Ishikawa (cell line): Measurements from ENCODE around the gene RMRP.
A peak's percentile ranks its signal among the peaks of the same experiment; 100 is the strongest.

Source experiments
- CEBPB ChIP-seq: IDR thresholded peaks from 2 replicates; pipeline ENCODE4 v1.6.1; 2012
- CREB1 ChIP-seq: IDR thresholded peaks from 2 replicates; pipeline ENCODE4 v1.6.1; 2012; ENCODE audit warnings: low read depth
- EGR1 ChIP-seq: IDR thresholded peaks from 2 replicates; pipeline ENCODE4 v1.6.1; 2012
- EP300 ChIP-seq: IDR thresholded peaks from 2 replicates; pipeline ENCODE4 v1.6.1; 2012; ENCODE audit warnings: borderline replicate concordance
- FOXM1 ChIP-seq: IDR thresholded peaks from 2 replicates; pipeline ENCODE4 v1.6.1; 2012; ENCODE audit warnings: low read depth, borderline replicate concordance
- MAX ChIP-seq: IDR thresholded peaks from 2 replicates; pipeline ENCODE4 v1.6.1; 2012
- NFIC ChIP-seq: IDR thresholded peaks from 2 replicates; pipeline ENCODE4 v1.6.1; 2012
- RAD21 ChIP-seq: IDR thresholded peaks from 2 replicates; pipeline ENCODE4 v1.6.1; 2012; ENCODE audit warnings: low read depth
- REST ChIP-seq: IDR thresholded peaks from 2 replicates; pipeline ENCODE4 v1.6.1; 2012; ENCODE audit warnings: low read depth, mild to moderate bottlenecking
- TAF1 ChIP-seq: IDR thresholded peaks from 2 replicates; pipeline ENCODE4 v1.6.1; 2012; ENCODE audit warnings: low read depth, mild to moderate bottlenecking
- TCF12 ChIP-seq: IDR thresholded peaks from 2 replicates; pipeline ENCODE4 v1.6.1; 2012; ENCODE audit warnings: low read depth
- TEAD4 ChIP-seq: IDR thresholded peaks from 2 replicates; pipeline ENCODE4 v1.6.1; 2012
- USF1 ChIP-seq: IDR thresholded peaks from 2 replicates; pipeline ENCODE4 v1.6.1; 2012
- YY1 ChIP-seq: IDR thresholded peaks from 2 replicates; pipeline ENCODE4 v1.6.1; 2012; ENCODE audit warnings: low read depth
- ZBTB7A ChIP-seq: IDR thresholded peaks from 2 replicates; pipeline ENCODE4 v1.6.1; 2012; ENCODE audit warnings: low read depth

Gene RMRP

GRCh38 chr9:35649431-35650340, 8.1 kb downstream of the RMRP start:
- TF ChIP-seq TCF12 (no peak), EGR1 (no peak), CEBPB (no peak), TAF1 (no peak), USF1 (no peak), TEAD4 (no peak), ZBTB7A (no peak), REST (no peak), FOXM1 (no peak), RAD21 (no peak), EP300 (no peak), YY1 (no peak), MAX (no peak), CREB1 (no peak)

- TF ChIP-seq MAX (peak; percentile 69; the same call in 1 of the 2 replicates), EGR1 (peak; percentile 15; the same call in 1 of the 2 replicates), ZBTB7A (peak; percentile 16), NFIC (no peak), RAD21 (peak; percentile 87), YY1 (peak; percentile 42), REST (no peak), CREB1 (no peak), TAF1 (peak; percentile 49)
These were observed 11.1 kb downstream of the RMRP start for GRCh38 chr9:35646533-35647265.

GRCh38 chr9:35646153-35646532, 11.7 kb downstream of the RMRP start:
- TF ChIP-seq REST (no peak), CREB1 (no peak), USF1 (no peak), MAX (no peak), EP300 (no peak; the same call in 1 of the 2 replicates), CEBPB (no peak), NFIC (0 out of 2 replicates have a peak, but pooled peaks have one; percentile 9), FOXM1 (no peak), TCF12 (peak; percentile 17; the same call in 1 of the 2 replicates), YY1 (0 out of 2 replicates have a peak, but pooled peaks have one; percentile 24), EGR1 (no peak), ZBTB7A (peak; percentile 62), RAD21 (no peak), TAF1 (peak; percentile 9; the same call in 1 of the 2 replicates), TEAD4 (peak; percentile 77)
